Breast epithelium (tissue), 4 donors: ENCODE results near the gene LUC7L. TPM values are rescaled to one million over a fixed set of nuclear protein-coding genes. Genes with fewer than 3 reads are reported as not detected.

ENCODE experiments used
- DNase-seq, 2 donors: peaks; one replicate each; pipeline ENCODE4 v3.0.0-alpha.2; 2019; ENCODE audit warnings: low spot score in 2 of 2
- H3K27ac ChIP-seq, 2 donors: fragments of 200-600 bp; sonication (generic) in 1 of 2; one replicate each; pipeline ENCODE4 v1.5.1; 2016 to 2019; ENCODE audit warnings: mild to moderate bottlenecking in 1 of 2
- H3K27me3 ChIP-seq, 2 donors: fragments of 200-600 bp; sonication (generic) in 1 of 2; one replicate each; pipeline versions ENCODE4 v1.5.1 to v1.6.0; 2017 to 2019; ENCODE audit warnings: control low read depth in 1 of 2, mild to moderate bottlenecking in 1 of 2
- H3K36me3 ChIP-seq: fragments of 200-600 bp; one replicate; pipeline ENCODE4 v1.5.1; 2019
- H3K4me1 ChIP-seq, 2 donors: fragments of 200-600 bp; sonication (generic); one replicate each; pipeline ENCODE4 v1.5.1; 2016 to 2019; ENCODE audit warnings: control low read depth in 1 of 2
- H3K4me3 ChIP-seq, 3 donors: fragments of 200-600 bp; sonication (generic); 1 replicate in 2 of 3; 2 replicates in 1 of 3; pipeline ENCODE4 v1.5.1; 2016 to 2019; ENCODE audit warnings: mild to moderate bottlenecking in 3 of 3, moderate library complexity in 2 of 3
- H3K9me3 ChIP-seq, 2 donors: fragments of 200-600 bp; sonication (generic) in 1 of 2; one replicate each; pipeline ENCODE4 v1.5.1; 2016 to 2019; ENCODE audit warnings: control low read depth in 1 of 2
- CTCF ChIP-seq, 3 donors: fragments of 450-650 bp; IDR thresholded peaks; one replicate each; pipeline ENCODE4 v1.5.1; 2016 to 2017; ENCODE audit warnings: antibody characterized with exemption in 3 of 3, mild to moderate bottlenecking in 3 of 3, moderate library complexity in 3 of 3
- POLR2A ChIP-seq: fragments of 450-650 bp; IDR thresholded peaks from one replicate; pipeline ENCODE4 v1.6.1; 2016; ENCODE audit warnings: antibody characterized with exemption, mild to moderate bottlenecking, moderate library complexity
- POLR2AphosphoS5 ChIP-seq, 3 donors: sonication (generic); formaldehyde crosslinking; IDR thresholded peaks; one replicate each; pipeline ENCODE4 v1.6.1; 2017; ENCODE audit warnings: antibody characterized with exemption in 3 of 3
- intact Hi-C: fragments of 100-400 bp; cut with DNase I; formaldehyde crosslinking; loops from one replicate; pipeline ENCODE4 v1.15.1; 2023; ENCODE audit warnings: low total_unique reads
- total RNA-seq, 3 donors: library from RNA; depleted of rRNA; stranded (reverse); fragments of >200 nt; gene quantifications; one replicate each; pipeline ENCODE4 v1.1.0, GENCODE V29; 2016

The LUC7L gene
- 100 to 1,000 TPM in 2 of 3 donors, 10 to 100 TPM in 1; 60.6 to 135 (median 107) TPM for total RNA-seq

GRCh38 chr16:228852-229730 lies at the start of gene LUC7L:
Gene LUC7L, minus strand, starts transcription at chr16:229449. Its CDS starts 110 bp downstream, at chr16:229339.
- Histone ChIP-seq H3K36me3 (no peaks in the 10 kb centered on the region), H3K9me3 (no peaks in the 10 kb centered on the region), H3K4me1 (peaks cover 0 to 12% of the 10 kb centered on the region in 2 donors), H3K4me3 (peak within 1 kb of the TSS; percentile 69 to 99 (median 90)), H3K27ac (peak within 1 kb of the TSS; percentile 95 to 99), H3K27me3 (no peaks in the 10 kb centered on the region)
- peak; percentile 69 to 87 for DNase-seq
- peak; percentile 89 for TF ChIP-seq POLR2A
- TF ChIP-seq POLR2AphosphoS5 (IDR thresholded peaks at IDR 0.05), result peak; percentile 98 to 99 (median 99)
- peak in 1 of 3 donors; percentile 12 for TF ChIP-seq CTCF (IDR thresholded peaks at IDR 0.05)
- intact Hi-C loops, result no loop called here

GRCh38 chr16:278863-279366 lies 49.7 kb upstream of the LUC7L start:
- Histone ChIP-seq H3K36me3 (no peaks in the 10 kb centered on the region), H3K27me3 (peaks cover 7 to 43% of the 10 kb centered on the region in 2 donors), H3K4me1 (peaks cover 6 to 13% of the 10 kb centered on the region in 2 donors), H3K27ac (no peak overlapping the region), H3K4me3 (no peak overlapping the region), H3K9me3 (no peaks in the 10 kb centered on the region)
- TF ChIP-seq POLR2A (no peak), CTCF (IDR thresholded peaks at IDR 0.05) (no peak), POLR2AphosphoS5 (IDR thresholded peaks at IDR 0.05) (no peak)
- intact Hi-C loops, result no loop called here
- DNase-seq, result no peak

- H3K4me1 ChIP-seq, result peaks cover 6 to 13% of the 10 kb centered on the region in 2 donors
- no peak for TF ChIP-seq CTCF (IDR thresholded peaks at IDR 0.05)
- no peaks in the 10 kb centered on the region for H3K9me3 ChIP-seq
- no peak for DNase-seq
- intact Hi-C loops, result no loop called here
- H3K4me3 ChIP-seq, result no peak overlapping the region
- peaks cover 7 to 24% of the 10 kb centered on the region in 2 donors for H3K27me3 ChIP-seq
- H3K36me3 ChIP-seq, result no peaks in the 10 kb centered on the region
- H3K27ac ChIP-seq, result no peak overlapping the region
Observed at GRCh38 chr16:276426-277077, 47.3 kb upstream of the LUC7L start.

- no peaks in the 10 kb centered on the region for H3K9me3 ChIP-seq
- H3K27me3 ChIP-seq, result peaks cover 2 to 17% of the 10 kb centered on the region in 2 donors
- H3K36me3 ChIP-seq, result no peaks in the 10 kb centered on the region
- peaks cover 2 to 8% of the 10 kb centered on the region in 2 donors for H3K4me1 ChIP-seq
- DNase-seq, result no peak
- intact Hi-C loops, result no loop called here
- no peak for TF ChIP-seq POLR2AphosphoS5 (IDR thresholded peaks at IDR 0.05)
- peak within 1 kb of the TSS; percentile 39 to 67 (median 48) for H3K4me3 ChIP-seq
- no peak within 1 kb of the TSS for H3K27ac ChIP-seq
Observed at GRCh38 chr16:275786-276232, 46.6 kb upstream of the LUC7L start, which contains the start of gene RGS11. Gene RGS11, minus strand, starts transcription at chr16:275944. Its CDS starts 33 bp downstream, at chr16:275911.

- no peak overlapping the region for H3K27ac ChIP-seq
- TF ChIP-seq POLR2A, result no peak
- no peak for TF ChIP-seq CTCF (IDR thresholded peaks at IDR 0.05)
- no peak for TF ChIP-seq POLR2AphosphoS5 (IDR thresholded peaks at IDR 0.05)
- no peaks in the 10 kb centered on the region for H3K36me3 ChIP-seq
- H3K4me3 ChIP-seq, result peak overlapping the region; percentile 39 to 67 (median 48)
- no peak for DNase-seq
- no peaks in the 10 kb centered on the region for H3K9me3 ChIP-seq
- H3K27me3 ChIP-seq, result peaks cover 0 to 15% of the 10 kb centered on the region in 2 donors
- H3K4me1 ChIP-seq, result peaks cover 0 to 6% of the 10 kb centered on the region in 2 donors
- intact Hi-C loops, result no loop called here
Observed at GRCh38 chr16:275041-275641, 45.9 kb upstream of the LUC7L start.
